GM19351 (cell line): ENCODE results near the gene OVAAL.

Source experiments
- ATAC-seq: cut with Tn5 transposase; IDR thresholded peaks from one replicate; pipeline ENCODE4 v1.9.1; 2021; ENCODE audit warnings: mild to moderate bottlenecking, moderate library complexity; ENCODE audit not compliant: unreplicated experiment

OVAAL gene

DNA sequence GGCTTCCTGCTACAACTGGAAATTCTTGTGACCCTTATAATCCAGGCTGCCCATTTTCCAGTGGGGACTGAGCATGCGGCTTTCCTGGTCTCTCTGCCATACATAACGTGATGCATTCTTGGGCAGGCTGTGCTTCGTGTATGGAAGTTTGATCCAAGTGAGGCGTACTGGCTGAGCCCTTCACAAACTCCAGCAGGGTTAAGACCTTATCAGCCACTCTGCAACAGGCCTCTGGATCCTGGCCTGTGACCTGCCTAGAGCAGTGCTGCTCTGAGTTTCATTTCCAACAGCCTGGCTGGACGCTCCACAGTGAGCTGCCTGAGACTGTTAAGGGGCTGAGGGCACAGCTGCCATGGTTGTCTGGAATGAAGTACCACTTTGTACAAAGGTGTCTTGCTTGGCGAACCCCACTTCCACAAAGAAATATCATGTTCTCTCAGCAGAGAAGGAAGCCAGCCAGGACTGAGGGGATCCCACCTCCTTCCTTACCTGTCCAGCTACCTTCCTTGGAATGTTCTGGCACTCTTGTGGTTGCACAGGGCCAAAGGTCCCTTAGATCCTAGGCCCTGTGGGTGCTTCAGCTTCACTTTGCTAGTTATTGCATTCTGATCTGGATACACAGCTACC is 44.6 kb downstream of the OVAAL start:
- no peak for ATAC-seq

DNA sequence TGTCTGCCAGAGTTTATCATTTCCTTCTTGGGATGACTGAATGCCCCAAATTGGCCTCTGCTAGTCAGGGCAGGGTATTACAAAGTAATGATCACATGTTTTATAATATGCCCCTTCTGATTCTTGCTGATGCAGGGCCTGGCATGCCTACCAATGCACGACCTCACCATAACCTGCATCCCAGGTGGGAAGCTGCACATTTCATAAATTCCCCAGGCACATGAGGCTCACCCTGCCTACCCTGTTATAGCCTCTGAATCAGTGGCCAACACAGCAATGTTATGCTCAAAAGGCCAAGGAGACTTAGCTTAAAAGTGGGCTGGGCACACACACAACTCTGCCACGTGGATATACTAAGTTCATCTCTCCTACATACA is 45.1 kb downstream of the OVAAL start:
- no peak for ATAC-seq

DNA sequence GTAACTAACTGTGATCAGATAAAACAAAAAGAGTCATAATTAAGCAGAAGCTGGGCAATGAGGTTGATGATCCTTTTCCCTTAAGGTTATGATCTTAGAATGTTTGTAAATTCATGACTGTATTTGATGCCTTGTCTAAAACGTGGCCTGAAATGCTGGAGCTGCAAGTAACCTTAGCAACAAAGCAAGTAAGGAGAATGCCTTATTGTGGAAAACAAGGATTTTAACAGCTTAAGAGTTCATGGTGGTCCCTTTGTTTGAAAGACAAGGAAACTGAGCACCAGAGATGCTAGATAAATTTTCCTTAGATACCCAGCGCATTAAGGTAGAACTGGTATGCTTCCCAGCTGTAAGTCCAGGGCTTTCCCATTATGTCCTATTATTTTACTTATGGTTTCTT is 47.4 kb downstream of the OVAAL start:
- no peak for ATAC-seq

DNA sequence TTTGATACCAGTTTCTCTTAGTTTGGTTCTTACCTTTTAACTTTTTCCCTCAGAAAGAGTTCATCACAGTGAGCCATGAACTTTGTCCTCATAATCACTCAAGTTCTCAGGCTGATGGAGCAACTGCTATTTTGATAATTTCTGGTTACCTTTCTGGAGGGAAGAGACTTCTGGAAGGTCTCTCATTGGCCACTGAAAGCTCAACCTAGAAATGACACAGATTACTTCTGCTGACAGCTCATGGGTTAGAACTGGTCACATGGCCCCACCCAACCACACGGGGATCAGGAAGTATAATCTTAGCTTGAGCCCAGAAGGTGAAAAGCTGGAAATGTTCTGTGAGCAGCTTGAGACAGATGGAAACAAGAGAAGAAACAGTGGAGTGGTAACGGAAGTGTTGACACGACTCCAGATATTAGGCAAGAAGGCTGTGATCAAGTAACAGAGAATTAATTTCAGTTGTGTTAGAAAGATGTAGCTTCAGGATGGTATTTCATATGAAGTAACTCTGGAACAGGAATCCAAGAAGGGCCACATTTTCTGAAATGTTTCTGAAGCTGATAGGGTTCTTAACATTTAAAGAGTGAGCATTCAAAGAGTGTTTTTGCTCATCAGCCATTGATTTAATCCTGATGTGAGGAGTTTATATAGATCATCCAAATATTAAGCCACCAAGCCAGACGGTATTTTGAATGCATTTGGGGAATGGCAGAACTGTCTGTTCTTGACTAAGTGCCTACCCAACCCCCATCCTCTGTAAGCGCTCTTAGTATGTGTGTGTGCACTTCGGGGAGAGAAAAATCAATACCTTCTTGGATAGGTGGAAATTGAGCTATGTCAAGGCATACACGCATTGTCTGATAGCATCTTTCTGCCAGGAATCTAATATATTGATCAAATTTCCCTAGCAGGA is 51.1 kb downstream of the OVAAL start:
- ATAC-seq = no peak

DNA sequence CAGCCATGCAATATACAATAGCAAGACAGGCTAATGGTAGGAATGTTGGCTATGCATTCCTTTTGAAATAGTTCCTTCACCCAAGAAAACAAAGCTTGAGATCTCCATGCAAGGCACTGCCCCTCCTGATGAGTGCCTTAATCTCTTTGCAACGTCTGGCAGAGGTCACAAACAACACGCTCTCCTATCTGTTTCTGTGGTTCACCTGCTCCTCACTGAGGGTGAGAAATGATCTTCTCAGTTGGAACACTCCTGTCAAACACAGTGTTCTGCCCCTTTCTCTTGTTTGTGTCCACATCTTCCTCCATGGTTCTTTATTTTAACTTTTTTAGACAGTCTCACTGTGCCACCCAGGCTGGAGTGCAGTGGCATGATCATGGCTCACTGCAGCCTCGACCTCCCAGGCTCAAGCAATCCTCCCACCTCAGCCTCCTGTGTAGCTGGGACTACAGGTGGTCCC is 51.8 kb downstream of the OVAAL start:
- no peak for ATAC-seq

DNA sequence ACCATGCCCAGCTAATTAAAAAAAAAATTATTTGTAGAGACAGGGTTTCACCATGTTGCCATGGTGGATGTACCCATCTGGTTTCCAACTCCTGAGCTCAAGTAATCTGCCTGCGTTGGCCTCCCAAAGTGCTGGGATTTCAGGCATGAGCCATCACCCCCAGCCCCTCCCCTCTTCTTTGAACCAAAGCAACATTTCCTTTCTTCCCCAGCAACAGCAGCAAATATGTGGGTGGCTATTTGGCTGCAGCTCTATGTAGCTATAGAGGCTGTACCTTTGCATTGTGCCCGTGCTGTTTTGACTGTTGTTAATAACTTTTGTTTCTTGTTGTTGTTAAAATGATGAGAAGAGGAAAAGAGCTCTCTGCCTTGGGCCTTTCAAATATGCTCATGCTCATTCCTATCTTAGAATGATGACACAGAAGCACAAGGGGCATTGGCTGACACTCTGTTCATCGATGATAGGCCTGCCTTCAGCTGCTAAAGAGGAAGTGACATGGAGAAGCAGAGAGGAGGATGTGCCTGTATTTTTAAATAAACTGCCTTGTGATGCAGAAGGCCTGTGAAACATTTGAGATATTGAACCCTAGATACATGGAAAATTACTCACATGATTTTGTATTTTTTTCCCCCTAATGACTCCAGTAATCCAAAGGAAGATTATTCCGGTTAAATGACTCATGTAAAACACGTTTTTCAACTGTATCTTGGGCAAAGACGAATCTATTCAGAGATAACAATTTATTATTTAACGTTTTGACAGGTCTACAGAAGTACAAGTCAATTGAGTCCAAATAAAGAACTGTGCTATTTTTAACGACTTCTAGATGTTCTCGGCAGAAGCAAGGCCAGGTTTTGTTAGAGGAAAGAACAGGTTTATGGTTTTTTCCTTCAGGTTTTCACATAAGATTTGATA is 52.5 kb downstream of the OVAAL start:
- no peak for ATAC-seq

DNA sequence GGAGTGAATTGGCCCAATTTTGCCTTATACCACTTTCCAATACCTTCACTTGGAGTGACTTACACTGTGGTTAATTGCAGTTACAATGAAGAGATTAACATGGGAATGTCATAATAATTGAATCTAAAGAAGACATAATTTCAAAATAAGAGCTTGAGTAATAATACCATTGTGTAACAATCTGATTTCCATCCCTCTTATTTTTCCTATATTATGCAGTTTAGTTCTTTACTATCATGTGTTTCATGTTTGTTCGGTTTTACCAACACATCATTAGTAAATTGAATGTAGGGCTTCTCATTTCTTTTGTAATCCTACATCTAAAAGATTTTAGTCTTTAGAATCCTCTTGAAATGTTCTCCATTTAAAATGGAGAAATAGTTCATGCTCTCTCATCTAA is 53.9 kb downstream of the OVAAL start:
- ATAC-seq = no peak

DNA sequence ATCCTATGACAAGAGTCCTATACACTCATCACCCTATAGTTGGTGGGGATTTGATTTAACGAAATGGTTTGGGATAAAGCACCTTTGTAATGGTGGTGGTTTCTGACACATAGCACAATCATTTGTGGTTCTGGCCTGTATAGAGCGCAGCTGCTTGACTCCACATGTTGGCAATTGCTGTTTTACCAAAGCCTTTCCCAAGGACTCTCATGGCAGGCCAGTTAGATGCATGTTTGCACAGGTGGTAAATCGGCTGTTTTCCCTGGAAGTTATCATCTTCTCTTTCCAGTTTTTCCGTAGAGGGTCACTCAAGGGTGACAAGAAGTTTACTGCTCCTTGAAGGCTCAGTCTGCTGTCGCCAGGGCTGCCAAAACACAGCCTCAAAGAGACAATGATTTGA is 56.0 kb downstream of the OVAAL start:
- ATAC-seq = no peak

DNA sequence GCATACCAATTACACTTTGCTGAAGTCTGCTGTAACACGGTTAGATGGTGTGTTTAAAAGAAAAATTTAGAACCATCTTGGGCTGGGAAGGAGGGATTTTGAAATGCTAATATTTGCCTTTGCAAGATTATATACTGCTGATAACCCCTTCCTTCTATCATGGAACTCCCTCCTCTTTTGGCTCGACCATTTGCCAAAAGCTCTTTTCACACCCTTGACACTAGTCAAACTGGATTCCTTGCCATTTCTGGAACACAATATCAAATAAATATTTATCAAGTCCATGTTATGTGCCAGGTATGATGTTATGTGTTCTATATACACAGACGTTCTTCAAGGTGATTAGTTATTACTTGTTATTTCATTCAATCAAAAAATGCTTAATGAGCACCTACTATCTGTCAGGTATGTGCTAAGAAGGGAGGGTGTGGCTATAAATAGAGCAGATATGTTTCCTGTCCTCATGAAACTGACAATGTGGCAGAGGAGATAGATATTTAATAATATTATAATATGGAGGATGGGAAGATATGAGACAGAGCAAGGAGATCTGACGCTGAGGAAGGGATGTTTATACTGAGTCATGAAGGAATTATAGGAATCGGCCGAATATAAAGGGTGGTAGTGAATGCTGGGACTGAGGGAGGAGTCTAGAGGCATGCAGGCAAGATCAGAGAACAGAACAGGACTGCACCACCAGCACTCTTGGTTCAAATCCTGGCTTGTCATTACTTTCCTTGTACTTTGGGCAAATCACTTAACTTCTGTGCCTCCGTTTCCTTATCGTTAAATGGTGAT is 56.9 kb downstream of the OVAAL start:
- no peak for ATAC-seq
